Amniotic stem cell (primary cell): ENCODE results near the gene RNF144B.
"Not testable (repeated sequence)": the region's sequence is repeated elsewhere in the genome, so short reads cannot be mapped to it uniquely, and the experiment has no call there.

Experiments used
- DNase-seq: peaks from one replicate; lab custom pipeline; 2025; lab: John Stamatoyannopoulos, UW

RNF144B gene

GRCh38 chr6:18445228-18445627 lies 58.1 kb downstream of the RNF144B start:
- no peak for DNase-seq

GRCh38 chr6:18446771-18447170 lies 59.6 kb downstream of the RNF144B start:
- DNase-seq = no peak

DNA sequence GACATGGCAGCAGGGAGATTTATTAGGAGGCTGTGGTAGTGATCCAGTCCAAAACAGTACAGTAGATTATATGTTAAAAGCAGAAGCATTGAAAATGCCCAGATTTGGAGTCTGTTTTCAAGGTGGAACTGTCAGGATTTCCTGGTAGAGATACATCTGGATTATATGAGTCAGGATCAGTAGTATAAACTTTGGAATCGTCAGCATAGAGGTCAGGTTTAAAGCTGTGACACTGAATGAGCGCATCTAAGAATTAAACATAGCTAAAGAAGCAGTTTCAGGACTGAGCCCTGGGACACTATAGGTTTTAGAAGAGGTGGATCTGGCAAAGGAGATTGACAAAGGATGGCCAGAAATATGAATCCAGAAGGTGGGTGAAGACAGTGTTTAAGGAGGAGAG lies 60.4 kb downstream of the RNF144B start:
- DNase-seq = no peak

DNA sequence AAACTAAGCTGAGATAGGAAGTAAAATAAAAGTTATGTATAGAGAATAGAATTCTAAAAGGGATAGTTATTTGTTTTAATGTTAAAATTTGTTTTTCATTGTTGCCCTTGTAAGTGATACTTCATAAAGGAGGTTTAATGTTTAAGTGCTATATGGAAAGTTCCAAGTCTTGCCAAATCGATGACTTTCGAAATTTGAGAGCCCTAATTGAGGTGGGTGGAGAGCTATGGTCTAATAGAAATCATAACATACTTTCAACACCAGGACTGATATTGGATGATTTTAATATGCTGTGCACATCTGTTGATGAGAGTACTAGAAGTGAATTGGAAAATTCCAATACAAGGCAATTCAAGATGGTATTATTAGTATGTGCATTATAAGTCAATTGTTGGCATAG lies 64.6 kb downstream of the RNF144B start:
- no peak for DNase-seq

DNA sequence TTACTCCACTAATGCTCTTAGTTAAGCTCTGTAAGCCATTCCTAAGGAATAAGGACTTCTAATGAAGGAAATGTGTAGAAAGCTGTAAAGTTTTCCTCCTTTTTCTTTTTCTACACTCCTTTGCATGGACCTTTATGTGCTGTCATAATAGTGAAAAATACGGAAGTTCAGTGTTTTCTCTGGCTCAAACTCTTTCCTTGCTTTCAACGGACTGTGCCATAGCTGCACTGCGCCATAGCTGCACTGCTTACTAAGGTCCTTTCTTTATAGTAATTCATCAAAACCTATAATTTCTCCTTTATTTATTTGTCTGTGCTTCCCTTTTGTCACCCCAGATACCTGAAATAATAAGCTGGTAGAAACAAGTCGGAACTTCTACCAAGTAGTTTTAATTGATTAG lies 67.3 kb downstream of the RNF144B start:
- no peak for DNase-seq

DNA sequence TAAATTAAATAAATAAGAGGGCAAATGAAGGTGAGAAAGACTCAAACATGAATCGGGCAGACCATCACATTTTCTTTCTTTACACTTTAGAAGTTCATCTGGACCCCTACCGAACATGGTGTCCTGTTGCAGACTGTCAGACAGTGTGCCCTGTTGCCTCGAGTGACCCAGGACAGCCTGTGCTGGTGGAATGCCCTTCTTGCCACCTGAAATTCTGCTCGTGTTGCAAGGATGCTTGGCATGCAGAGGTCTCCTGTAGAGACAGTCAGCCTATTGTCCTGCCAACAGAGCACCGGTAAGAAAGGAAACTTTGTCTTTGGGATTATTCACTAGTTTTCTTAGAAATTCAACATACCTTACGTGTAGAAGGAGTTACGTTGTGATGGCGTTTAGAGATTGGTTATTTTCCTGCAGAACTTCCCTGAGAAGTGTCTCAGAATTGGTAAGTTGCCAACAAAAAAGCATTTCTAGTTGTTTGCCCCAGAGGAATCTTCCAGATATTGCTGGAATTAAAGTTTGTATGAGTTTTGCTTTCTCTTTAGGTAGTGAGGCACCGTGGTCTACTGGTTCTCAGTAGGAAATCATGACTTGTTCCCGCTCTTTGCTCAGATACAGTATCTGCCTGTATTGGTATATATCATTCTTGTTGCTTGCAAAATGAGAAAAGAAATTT lies 70.1 kb downstream of the RNF144B start:
- no peak for DNase-seq

DNA sequence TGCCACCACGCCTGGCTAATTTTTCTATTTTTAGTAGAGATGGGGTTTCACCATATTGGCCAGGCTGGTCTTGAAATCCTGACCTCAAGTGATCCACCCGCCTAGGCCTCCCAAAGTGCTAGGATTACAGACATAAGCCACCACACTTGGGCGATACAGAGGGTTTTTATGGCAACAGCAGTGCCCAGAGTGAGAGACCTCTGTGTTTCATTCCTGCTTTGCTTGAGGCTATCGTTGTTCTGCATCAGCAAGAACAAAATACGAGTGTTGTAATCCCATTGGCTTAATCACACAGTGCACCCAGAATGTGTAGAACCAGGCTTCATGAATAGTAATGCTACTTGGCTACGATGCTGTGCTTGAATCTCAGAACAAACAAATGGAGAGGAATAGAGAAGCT lies 70.9 kb downstream of the RNF144B start:
- DNase-seq = not testable (repeated sequence)

DNA sequence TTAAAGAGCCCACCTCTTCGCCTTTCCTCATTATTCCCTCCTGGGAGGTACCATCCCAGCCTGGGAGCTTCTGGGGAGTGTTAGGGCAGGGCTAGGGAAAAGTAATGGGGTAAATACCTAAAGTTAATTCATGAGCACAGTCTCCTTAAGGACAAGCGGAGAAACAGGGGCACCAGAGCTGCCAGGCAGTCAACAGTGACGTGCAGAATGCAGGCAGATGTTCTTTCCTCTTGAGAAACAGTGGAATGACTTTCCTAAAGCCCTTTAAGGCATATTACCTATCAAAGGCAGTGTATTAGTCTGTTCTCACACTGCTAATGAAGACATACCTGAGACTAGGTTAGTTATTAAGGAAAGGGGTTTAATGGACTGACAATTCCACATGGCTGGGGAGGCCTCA lies 76.3 kb downstream of the RNF144B start:
- DNase-seq = no peak

GRCh38 chr6:18464176-18464575 lies 77.0 kb downstream of the RNF144B start:
- DNase-seq = no peak

DNA sequence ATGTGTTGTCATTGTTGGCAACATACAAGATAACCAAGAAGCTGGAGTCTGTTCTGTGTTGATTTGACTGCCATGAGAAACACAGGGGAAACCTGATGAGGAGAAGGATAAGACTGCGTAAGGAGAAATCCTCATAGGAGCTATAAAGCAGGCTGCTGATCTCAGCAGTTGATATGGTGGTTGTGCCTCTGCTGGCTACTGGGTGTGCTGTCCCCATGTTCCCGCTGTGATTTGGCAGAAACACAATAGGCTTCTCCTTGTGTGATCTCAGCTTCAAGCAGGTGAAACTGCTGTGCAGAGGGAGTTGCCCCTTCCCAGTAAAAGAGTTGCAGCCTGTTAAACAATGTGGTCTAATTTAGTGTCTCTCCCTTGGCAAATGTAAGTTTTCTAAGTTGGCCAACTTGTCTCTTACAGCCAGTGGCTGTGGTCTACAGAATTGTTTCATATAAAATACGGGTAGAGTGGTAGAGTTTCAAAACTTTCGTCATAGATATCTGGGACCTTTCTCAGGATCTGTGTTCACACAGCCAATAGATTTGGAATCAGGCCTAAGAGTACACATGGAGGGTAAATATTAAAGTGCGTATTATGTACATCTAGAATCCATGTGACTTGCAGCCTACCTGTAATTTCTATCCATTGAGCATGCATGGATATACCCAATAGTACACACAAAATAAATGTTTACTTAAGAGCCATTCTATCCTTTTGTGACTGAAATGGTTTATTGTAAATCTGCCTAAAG lies 78.4 kb downstream of the RNF144B start:
- DNase-seq = no peak

- no peak for DNase-seq
Observed at GRCh38 chr6:18467741-18468502, 80.8 kb downstream of the RNF144B start.

DNA sequence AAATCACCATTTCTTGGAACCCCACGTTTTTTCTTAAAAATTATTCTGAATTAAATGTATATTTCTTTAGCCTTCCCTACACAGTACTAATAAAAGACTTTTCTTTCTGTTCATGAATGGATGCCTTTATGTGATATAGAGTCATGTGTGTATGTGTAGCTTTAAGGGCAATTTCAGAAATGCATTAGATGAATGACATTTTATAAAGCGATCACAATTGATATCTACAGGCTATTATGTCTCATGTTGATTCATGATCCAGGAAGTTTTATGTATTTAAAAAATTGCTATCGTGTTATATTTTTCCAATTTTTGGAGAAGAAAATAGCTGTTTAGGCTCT lies 81.3 kb downstream of the RNF144B start:
- no peak for DNase-seq

- no peak for DNase-seq
Observed at GRCh38 chr6:18469536-18469935, 82.4 kb downstream of the RNF144B start.

- no peak for DNase-seq
Observed at GRCh38 chr6:18471232-18471964, 84.2 kb downstream of the RNF144B start.

DNA sequence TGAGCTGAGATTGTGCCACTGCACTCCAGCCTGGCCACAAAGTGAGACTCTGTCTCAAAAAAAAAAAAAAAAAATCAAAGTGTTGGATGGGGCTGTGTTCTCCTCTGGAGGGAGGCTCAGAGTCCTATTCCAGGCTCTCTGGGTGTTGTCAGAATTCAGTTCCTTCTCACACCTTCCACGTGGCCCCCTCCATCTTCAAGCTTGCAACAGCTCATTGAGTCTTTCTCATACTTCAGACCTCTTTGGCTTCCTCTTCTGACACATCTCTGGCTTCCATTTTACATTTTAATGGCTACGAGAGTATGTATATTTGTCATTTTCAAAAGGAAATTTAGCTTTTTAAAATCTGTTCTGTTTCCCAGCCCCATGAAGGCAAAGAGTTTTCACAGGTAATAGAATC lies 85.8 kb downstream of the RNF144B start:
- DNase-seq = no peak

- no peak for DNase-seq
Observed at GRCh38 chr6:18473755-18474154, 86.6 kb downstream of the RNF144B start.

- DNase-seq = no peak
Observed at GRCh38 chr6:18477301-18477941, 90.3 kb downstream of the RNF144B start.

DNA sequence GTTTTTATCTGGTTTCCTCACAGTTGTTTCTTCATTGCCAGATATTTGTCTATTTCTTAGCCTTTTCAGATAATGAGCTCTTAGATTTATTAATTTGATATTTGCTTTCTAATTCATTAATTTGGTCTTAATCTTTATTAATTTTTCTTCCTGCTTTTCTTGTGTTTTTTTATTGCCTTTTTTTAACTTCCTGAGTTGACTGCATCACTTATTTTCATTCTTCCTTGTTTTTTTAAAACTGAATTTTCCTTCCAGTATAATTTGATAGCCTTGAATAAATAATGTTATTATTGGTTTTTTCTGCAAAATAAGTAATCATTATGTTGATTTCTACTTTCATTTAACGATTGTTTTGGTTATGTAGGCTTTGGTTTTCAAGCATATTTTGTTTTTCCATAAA lies 91.5 kb downstream of the RNF144B start:
- DNase-seq = no peak

GRCh38 chr6:18481870-18482269 lies 94.7 kb downstream of the RNF144B start:
- no peak for DNase-seq

GRCh38 chr6:18485660-18486435 lies 98.7 kb downstream of the RNF144B start:
- no peak for DNase-seq

DNA sequence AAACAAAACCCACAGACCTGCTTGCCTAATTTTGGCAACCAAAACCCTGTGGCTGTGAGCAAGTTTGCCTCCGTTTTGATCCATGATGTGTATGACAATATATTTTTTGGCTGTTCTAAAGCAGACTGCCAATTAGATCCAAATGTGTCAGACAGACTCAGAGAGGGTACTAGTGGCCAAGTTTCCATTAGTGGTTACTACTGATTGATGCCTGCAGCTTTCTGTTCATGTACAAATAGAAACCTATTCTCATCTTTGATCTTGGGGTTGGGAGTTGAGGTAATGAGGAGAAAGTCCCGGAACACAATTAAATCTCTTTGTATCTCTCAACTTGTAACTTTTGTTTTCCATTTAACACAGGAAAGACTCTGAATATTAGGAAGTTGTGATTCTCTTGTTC lies 100.9 kb downstream of the RNF144B start:
- no peak for DNase-seq
